Umbilical cord (tissue), 2 donors: ENCODE measurements around the gene RNF11. TPM values are rescaled to one million over a fixed set of nuclear protein-coding genes. Genes with fewer than 3 reads are reported as not detected.
A peak's percentile ranks its signal among the peaks of the same experiment; 100 is the strongest.
"Not testable (repeated sequence)": the region's sequence is repeated elsewhere in the genome, so short reads cannot be mapped to it uniquely, and the experiment has no call there.

Experiments
- DNase-seq: peaks from one replicate; pipeline ENCODE4 v3.0.0-alpha.2; 2015; ENCODE audit warnings: low spot score
- total RNA-seq: library from RNA; depleted of rRNA; stranded (reverse); fragments of >200 nt; gene quantifications from one replicate; pipeline ENCODE4 v1.2.3, GENCODE V29; 2014; ENCODE audit warnings: low replicate concordance; ENCODE audit not compliant: insufficient read depth

The RNF11 gene
- total RNA-seq, 1 donor from 2014 or later: 111 TPM

- not testable (repeated sequence) for DNase-seq
Measured at GRCh38 chr1:51227231-51227960, 8.7 kb upstream of the RNF11 start.

GRCh38 chr1:51228471-51228870 lies 7.6 kb upstream of the RNF11 start:
- DNase-seq: not testable (repeated sequence)

GRCh38 chr1:51230501-51231078 lies 5.5 kb upstream of the RNF11 start:
- no peak for DNase-seq

- no peak for DNase-seq
Measured at GRCh38 chr1:51231120-51231519, 5.0 kb upstream of the RNF11 start.

GRCh38 chr1:51231896-51232295 lies 4.2 kb upstream of the RNF11 start:
- DNase-seq: no peak

GRCh38 chr1:51234236-51234635 lies 1.8 kb upstream of the RNF11 start:
- DNase-seq: not testable (repeated sequence)

GRCh38 chr1:51234721-51235425 lies 1.2 kb upstream of the RNF11 start:
- DNase-seq: peak; percentile 25

- peak; percentile 64 for DNase-seq
Measured at GRCh38 chr1:51236531-51237350, 668 bp downstream of the RNF11 start.

GRCh38 chr1:51237351-51238033 lies 1.4 kb downstream of the RNF11 start:
- DNase-seq: peak; percentile 38

GRCh38 chr1:51238034-51238403 lies 1.9 kb downstream of the RNF11 start:
- DNase-seq: peak; percentile 22

GRCh38 chr1:51240084-51240483 lies 4.0 kb downstream of the RNF11 start:
- no peak for DNase-seq

GRCh38 chr1:51241119-51241518 lies 5.0 kb downstream of the RNF11 start:
- DNase-seq: no peak

GRCh38 chr1:51242546-51242945 lies 6.5 kb downstream of the RNF11 start:
- no peak for DNase-seq

GRCh38 chr1:51247022-51247421 lies 10.9 kb downstream of the RNF11 start:
- DNase-seq: no peak

- DNase-seq: no peak
Measured at GRCh38 chr1:51247499-51247898, 11.4 kb downstream of the RNF11 start.

GRCh38 chr1:51249445-51249844 lies 13.4 kb downstream of the RNF11 start:
- no peak for DNase-seq

- not testable (repeated sequence) for DNase-seq
Measured at GRCh38 chr1:51250729-51251128, 14.7 kb downstream of the RNF11 start.

- not testable (repeated sequence) for DNase-seq
Measured at GRCh38 chr1:51251165-51251564, 15.1 kb downstream of the RNF11 start.

- DNase-seq: no peak
Measured at GRCh38 chr1:51252366-51252765, 16.3 kb downstream of the RNF11 start.

- DNase-seq: no peak
Measured at GRCh38 chr1:51253691-51254090, 17.6 kb downstream of the RNF11 start.

- DNase-seq: no peak
Measured at GRCh38 chr1:51255331-51255730, 19.3 kb downstream of the RNF11 start.
